Hepatocyte (in vitro differentiated cells): ENCODE data around the gene FADS1.

Source experiments
- EZH2 ChIP-seq: fragments of 200-600 bp; sonication (generic); IDR thresholded peaks from 2 replicates; pipeline ENCODE4 v1.6.1; 2016; ENCODE audit warnings: antibody characterized with exemption, mild to moderate bottlenecking, borderline replicate concordance
- TF ChIP-seq, protein P1 (sequence below): fragments of 200-600 bp; sonication (generic); IDR thresholded peaks from 2 replicates; pipeline ENCODE4 v1.5.1; 2016; ENCODE audit warnings: antibody characterized with exemption, mild to moderate bottlenecking; ENCODE audit not compliant: poor library complexity

DNA sequence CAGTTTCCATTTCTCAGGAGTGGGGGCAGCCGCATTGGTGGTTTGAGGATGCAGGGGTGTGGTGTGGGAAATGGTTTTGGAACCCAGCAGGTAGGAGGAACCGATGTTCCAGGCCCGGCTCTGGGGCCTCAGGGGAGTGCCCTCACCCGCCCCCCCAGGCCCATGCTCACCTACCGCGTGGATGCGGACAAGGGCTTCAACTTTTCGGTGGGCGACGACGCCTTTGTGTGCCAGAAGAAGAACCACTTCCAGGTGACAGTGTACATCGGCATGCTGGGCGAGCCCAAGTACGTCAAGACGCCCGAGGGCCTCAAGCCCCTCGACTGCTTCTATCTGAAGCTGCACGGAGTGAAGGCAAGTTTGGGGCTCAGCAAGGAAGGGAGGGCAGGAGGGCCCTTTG lies 43.0 kb downstream of the FADS1 start:
- TF ChIP-seq, protein P1, sequence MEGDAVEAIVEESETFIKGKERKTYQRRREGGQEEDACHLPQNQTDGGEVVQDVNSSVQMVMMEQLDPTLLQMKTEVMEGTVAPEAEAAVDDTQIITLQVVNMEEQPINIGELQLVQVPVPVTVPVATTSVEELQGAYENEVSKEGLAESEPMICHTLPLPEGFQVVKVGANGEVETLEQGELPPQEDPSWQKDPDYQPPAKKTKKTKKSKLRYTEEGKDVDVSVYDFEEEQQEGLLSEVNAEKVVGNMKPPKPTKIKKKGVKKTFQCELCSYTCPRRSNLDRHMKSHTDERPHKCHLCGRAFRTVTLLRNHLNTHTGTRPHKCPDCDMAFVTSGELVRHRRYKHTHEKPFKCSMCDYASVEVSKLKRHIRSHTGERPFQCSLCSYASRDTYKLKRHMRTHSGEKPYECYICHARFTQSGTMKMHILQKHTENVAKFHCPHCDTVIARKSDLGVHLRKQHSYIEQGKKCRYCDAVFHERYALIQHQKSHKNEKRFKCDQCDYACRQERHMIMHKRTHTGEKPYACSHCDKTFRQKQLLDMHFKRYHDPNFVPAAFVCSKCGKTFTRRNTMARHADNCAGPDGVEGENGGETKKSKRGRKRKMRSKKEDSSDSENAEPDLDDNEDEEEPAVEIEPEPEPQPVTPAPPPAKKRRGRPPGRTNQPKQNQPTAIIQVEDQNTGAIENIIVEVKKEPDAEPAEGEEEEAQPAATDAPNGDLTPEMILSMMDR: no peak
- no peak for TF ChIP-seq EZH2
